ENCODE data around the gene MRPS10.
"Not testable (repeated sequence)": the region's sequence is repeated elsewhere in the genome, so short reads cannot be mapped to it uniquely, and the experiment has no call there.

The MRPS10 gene

GRCh38 chr6:42195415-42195814, 22.2 kb downstream of the MRPS10 start:
- in situ Hi-C loops (cut with MboI; ENCODE audit: low sequenced_read_pairs, unreplicated experiment) = no loop called here
- DNase-seq (ENCODE audit: low spot score) = no peak
- TF ChIP-seq, protein P1, sequence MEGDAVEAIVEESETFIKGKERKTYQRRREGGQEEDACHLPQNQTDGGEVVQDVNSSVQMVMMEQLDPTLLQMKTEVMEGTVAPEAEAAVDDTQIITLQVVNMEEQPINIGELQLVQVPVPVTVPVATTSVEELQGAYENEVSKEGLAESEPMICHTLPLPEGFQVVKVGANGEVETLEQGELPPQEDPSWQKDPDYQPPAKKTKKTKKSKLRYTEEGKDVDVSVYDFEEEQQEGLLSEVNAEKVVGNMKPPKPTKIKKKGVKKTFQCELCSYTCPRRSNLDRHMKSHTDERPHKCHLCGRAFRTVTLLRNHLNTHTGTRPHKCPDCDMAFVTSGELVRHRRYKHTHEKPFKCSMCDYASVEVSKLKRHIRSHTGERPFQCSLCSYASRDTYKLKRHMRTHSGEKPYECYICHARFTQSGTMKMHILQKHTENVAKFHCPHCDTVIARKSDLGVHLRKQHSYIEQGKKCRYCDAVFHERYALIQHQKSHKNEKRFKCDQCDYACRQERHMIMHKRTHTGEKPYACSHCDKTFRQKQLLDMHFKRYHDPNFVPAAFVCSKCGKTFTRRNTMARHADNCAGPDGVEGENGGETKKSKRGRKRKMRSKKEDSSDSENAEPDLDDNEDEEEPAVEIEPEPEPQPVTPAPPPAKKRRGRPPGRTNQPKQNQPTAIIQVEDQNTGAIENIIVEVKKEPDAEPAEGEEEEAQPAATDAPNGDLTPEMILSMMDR (IDR thresholded peaks at IDR 0.05; ENCODE audit: borderline replicate concordance, control extremely low read depth, extremely low read depth, insufficient read depth, missing control alignments) = no peak

- DNase-seq (ENCODE audit: low spot score) = no peak
- TF ChIP-seq, protein P1 (IDR thresholded peaks at IDR 0.05; ENCODE audit: borderline replicate concordance, control extremely low read depth, extremely low read depth, insufficient read depth, missing control alignments) = no peak
- in situ Hi-C loops (cut with MboI; ENCODE audit: low sequenced_read_pairs, unreplicated experiment) = no loop called here
Observed at GRCh38 chr6:42194056-42194455, 23.6 kb downstream of the MRPS10 start.

DNA sequence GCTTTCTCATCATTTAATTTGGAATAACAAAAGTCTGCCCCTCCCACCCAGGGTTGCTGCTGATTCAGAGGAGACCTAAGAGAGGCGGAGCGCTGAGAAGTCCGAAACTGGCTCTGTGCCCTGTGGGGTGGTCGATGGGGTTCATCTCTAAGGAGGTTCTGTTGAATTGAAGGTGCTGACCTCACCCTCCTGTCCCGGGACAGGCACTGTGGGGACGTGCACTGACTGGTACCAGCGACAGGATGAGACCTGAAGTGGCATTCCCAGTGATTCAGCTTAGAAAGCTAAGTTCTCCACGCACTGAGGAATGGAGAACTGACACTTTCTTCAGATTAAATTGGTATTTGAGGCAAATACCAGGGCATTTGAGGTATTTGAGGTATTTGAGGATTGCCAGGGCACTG, 24.2 kb downstream of the MRPS10 start:
- no peak for DNase-seq (ENCODE audit: low spot score)
- in situ Hi-C loops (cut with MboI; ENCODE audit: low sequenced_read_pairs, unreplicated experiment) = no loop called here
- TF ChIP-seq, protein P1 (IDR thresholded peaks at IDR 0.05; ENCODE audit: borderline replicate concordance, control extremely low read depth, extremely low read depth, insufficient read depth, missing control alignments) = no peak

- in situ Hi-C loops (cut with MboI; ENCODE audit: low sequenced_read_pairs, unreplicated experiment); DNase-seq (ENCODE audit: low spot score): not testable (repeated sequence)
Observed at GRCh38 chr6:42192385-42192784, 25.3 kb downstream of the MRPS10 start.

DNA sequence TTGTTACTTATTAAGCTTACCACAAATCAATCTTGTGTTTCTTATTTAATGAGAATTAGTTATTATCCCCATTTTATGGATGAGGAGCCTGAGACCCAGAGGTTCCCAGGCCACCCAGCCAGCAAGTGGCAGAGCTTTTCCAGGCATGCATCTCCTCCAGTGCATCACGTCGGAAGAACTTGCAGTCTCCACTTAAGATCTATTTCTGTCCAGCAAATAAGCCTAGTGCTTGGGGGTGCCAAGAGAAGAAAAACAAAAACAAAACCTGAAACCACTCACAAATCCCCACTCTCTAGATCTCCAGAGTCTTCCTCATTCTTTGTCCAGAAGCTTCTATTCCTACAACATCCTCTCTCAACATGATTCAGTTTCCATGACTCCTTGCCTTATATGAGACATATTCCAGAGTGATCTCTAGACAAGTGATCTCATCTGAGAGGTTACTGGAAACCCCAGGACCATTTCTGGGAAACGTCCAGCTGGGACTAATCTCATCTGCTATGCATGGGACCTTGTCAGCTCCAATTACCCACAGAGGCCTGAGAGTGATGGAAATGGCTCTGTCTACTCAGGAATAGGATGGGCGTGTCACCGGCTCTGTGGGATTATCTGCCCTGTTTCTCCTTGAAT, 27.0 kb downstream of the MRPS10 start:
- in situ Hi-C loops (cut with MboI; ENCODE audit: low sequenced_read_pairs, unreplicated experiment) = no loop called here
- TF ChIP-seq, protein P1 (IDR thresholded peaks at IDR 0.05; ENCODE audit: borderline replicate concordance, control extremely low read depth, extremely low read depth, insufficient read depth, missing control alignments) = no peak
- no peak for DNase-seq (ENCODE audit: low spot score)

GRCh38 chr6:42188406-42188805, 29.3 kb downstream of the MRPS10 start:
- TF ChIP-seq, protein P1 (IDR thresholded peaks at IDR 0.05; ENCODE audit: borderline replicate concordance, control extremely low read depth, extremely low read depth, insufficient read depth, missing control alignments) = no peak
- in situ Hi-C loops (cut with MboI; ENCODE audit: low sequenced_read_pairs, unreplicated experiment) = no loop called here
- no peak for DNase-seq (ENCODE audit: low spot score)

DNA sequence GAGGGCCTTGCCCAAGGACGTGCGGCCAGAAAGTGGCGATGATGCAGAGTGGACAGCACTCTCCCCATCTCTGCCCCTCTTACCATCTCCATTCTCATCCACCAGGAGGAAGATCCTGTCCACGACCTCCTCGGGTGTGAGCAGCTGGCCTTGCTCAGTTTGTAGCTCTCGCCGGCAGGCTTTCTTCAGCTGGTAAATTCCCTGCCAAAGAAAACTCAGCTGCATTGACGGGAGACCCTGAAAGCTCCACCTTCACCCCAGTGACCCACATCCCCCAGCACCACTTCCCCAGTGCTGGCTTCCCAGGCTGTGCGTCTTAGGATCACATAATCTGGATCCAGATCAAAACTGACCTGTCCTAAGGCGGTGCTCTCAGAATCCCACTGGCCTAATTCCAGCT, 32.1 kb downstream of the MRPS10 start:
- in situ Hi-C loops (cut with MboI; ENCODE audit: low sequenced_read_pairs, unreplicated experiment) = no loop called here
- TF ChIP-seq, protein P1 (IDR thresholded peaks at IDR 0.05; ENCODE audit: borderline replicate concordance, control extremely low read depth, extremely low read depth, insufficient read depth, missing control alignments) = no peak
- DNase-seq (ENCODE audit: low spot score) = no peak

All from GM13976 (cell line).